CD4-positive, alpha-beta memory T cell (primary cell): Measurements from ENCODE around the gene DCST1. TPM values are rescaled to one million over a fixed set of nuclear protein-coding genes. Genes with fewer than 3 reads are reported as not detected.

Experiments
- CTCF ChIA-PET: fragments of 350-600 bp; sonication (Branson Sonifier 250); formaldehyde crosslinking; loops from one replicate; lab custom pipeline; 2021; ENCODE audit warnings: inconsistent platforms; ENCODE audit not compliant: partially characterized antibody; lab: Charles Lee
- POLR2A ChIA-PET: fragments of 350-600 bp; sonication (Branson Sonifier 250); formaldehyde crosslinking; loops from one replicate; lab custom pipeline; 2021; ENCODE audit not compliant: partially characterized antibody; lab: Charles Lee
- DNase-seq, 5 donors: peaks; one replicate each; pipeline versions ENCODE4 v3.0.0 to v3.0.0-alpha.2; 2020 to 2022; ENCODE audit warnings: mixed read lengths in 1 of 5
- H3K27ac ChIP-seq: one replicate; pipeline ENCODE4 v1.7.0; 2013; ENCODE audit warnings: low read depth, low read length
- H3K27me3 ChIP-seq: 2 replicates; pipeline ENCODE4 v1.7.0; 2013; ENCODE audit warnings: mild to moderate bottlenecking, low read length, moderate library complexity; ENCODE audit not compliant: insufficient read depth
- H3K36me3 ChIP-seq: 2 replicates; pipeline ENCODE4 v1.7.0; 2013; ENCODE audit warnings: mild to moderate bottlenecking, low read length, moderate library complexity; ENCODE audit not compliant: insufficient read depth
- H3K4me1 ChIP-seq: 2 replicates; pipeline ENCODE4 v1.7.0; 2013; ENCODE audit warnings: mild to moderate bottlenecking, low read length, moderate library complexity; ENCODE audit not compliant: insufficient read depth
- H3K4me3 ChIP-seq, 2 donors: one replicate each; pipeline ENCODE4 v1.7.0; 2013; ENCODE audit warnings: low read length in 2 of 2, mild to moderate bottlenecking in 1 of 2
- H3K9me3 ChIP-seq, 2 donors: one replicate each; pipeline ENCODE4 v1.7.0; 2013; ENCODE audit warnings: low read length in 2 of 2, control low read depth in 1 of 2; ENCODE audit not compliant: control insufficient read depth in 1 of 2
- H3K27ac Mint-ChIP-seq, 7 donors: one replicate each; pipeline ENCODE4 v1.8.0; 2020 to 2021; ENCODE audit warnings: mixed read lengths in 7 of 7, mild to moderate bottlenecking in 6 of 7, inconsistent platforms in 3 of 7, moderate library complexity in 3 of 7
- H3K27me3 Mint-ChIP-seq, 2 donors: one replicate each; pipeline ENCODE4 v1.8.0; 2020 to 2021; ENCODE audit warnings: mixed read lengths in 2 of 2
- H3K36me3 Mint-ChIP-seq, 2 donors: one replicate each; pipeline ENCODE4 v1.8.0; 2020 to 2021; ENCODE audit warnings: mixed read lengths in 2 of 2, inconsistent platforms in 1 of 2, mild to moderate bottlenecking in 1 of 2
- H3K4me1 Mint-ChIP-seq, 4 donors: one replicate each; pipeline ENCODE4 v1.8.0; 2020 to 2021; ENCODE audit warnings: mixed read lengths in 4 of 4, mild to moderate bottlenecking in 1 of 4
- H3K4me3 Mint-ChIP-seq, 8 donors: one replicate each; pipeline ENCODE4 v1.8.0; 2020 to 2021; ENCODE audit warnings: mixed read lengths in 8 of 8, mild to moderate bottlenecking in 7 of 8, moderate library complexity in 6 of 8, inconsistent platforms in 3 of 8
- H3K9me3 Mint-ChIP-seq, 8 donors: one replicate each; pipeline ENCODE4 v1.8.0; 2020 to 2021; ENCODE audit warnings: mixed read lengths in 8 of 8, mild to moderate bottlenecking in 5 of 8, inconsistent platforms in 3 of 8, moderate library complexity in 1 of 8
- intact Hi-C: fragments of 100-400 bp; cut with micrococcal nuclease; formaldehyde crosslinking; loops from one replicate; pipeline ENCODE4 v1.15.1; 2023
- polyA plus RNA-seq, 2 donors: library from polyadenylated mRNA; unstranded; fragments of 300-500 nt; fragmentation: Illumina TruSeq; gene quantifications; one replicate each; pipeline ENCODE4 v1.2.3, GENCODE V29; 2021
- total RNA-seq, 2 experiments: library from RNA; stranded (reverse); gene quantifications; one replicate each; pipeline ENCODE4 v1.2.3, GENCODE V29; 2021

The DCST1 gene
- total and polyA plus RNA-seq, 4 experiments from 2014 or later: 0.14 TPM; not detected in 3

- CTCF ChIA-PET: no interaction called here
These were observed 7.0 kb upstream of the DCST1 start for GRCh38 chr1:155026588-155026987.

GRCh38 chr1:155029513-155030242 lies 3.9 kb upstream of the DCST1 start:
- POLR2A ChIA-PET: no interaction called here
- Histone ChIP-seq H3K36me3 (no peaks in the 10 kb centered on the region), H3K4me3 (no peak overlapping the region), H3K27me3 (no peaks in the 10 kb centered on the region), H3K4me1 (no peaks in the 10 kb centered on the region), H3K27ac (no peak overlapping the region), H3K9me3 (no peaks in the 10 kb centered on the region)
- no peak for DNase-seq
- no peaks in the 10 kb centered on the region for H3K4me1 Mint-ChIP-seq
- peak overlapping the region in 1 of 7 donors; percentile 79 for H3K27ac Mint-ChIP-seq
- H3K9me3 Mint-ChIP-seq: no peaks in the 10 kb centered on the region
- H3K36me3 Mint-ChIP-seq: no peaks in the 10 kb centered on the region
- H3K27me3 Mint-ChIP-seq: no peaks in the 10 kb centered on the region
- H3K4me3 Mint-ChIP-seq: no peak overlapping the region
- intact Hi-C loops: no loop called here
- CTCF ChIA-PET: interaction anchor here (0.7 to 0.8 kb wide), 2 partner anchors 13 to 88 kb away, joined by 3 read pairs; no protein-coding TSS in a partner anchor

More at GRCh38 chr1:155026588-155026987, 7.0 kb upstream of the DCST1 start:
- DNase-seq: no peak
- Mint-ChIP-seq H3K27me3 (no peaks in the 10 kb centered on the region), H3K36me3 (no peaks in the 10 kb centered on the region), H3K27ac (peak overlapping the region in 1 of 7 donors; percentile 37), H3K4me1 (peaks cover 4 to 15% (median 8%) of the 10 kb centered on the region in 4 donors), H3K4me3 (no peak overlapping the region), H3K9me3 (peaks cover 0 to 1% (median 0%) of the 10 kb centered on the region in 8 donors)
- Histone ChIP-seq H3K36me3 (no peaks in the 10 kb centered on the region), H3K9me3 (no peaks in the 10 kb centered on the region), H3K27ac (no peak overlapping the region), H3K4me1 (no peaks in the 10 kb centered on the region), H3K4me3 (no peak overlapping the region), H3K27me3 (no peaks in the 10 kb centered on the region)
- intact Hi-C loops: no loop called here
- POLR2A ChIA-PET: interaction anchor here (0.5 kb wide), 1 partner anchor 420 kb away, joined by 7 read pairs; no protein-coding TSS in a partner anchor

GRCh38 chr1:155030243-155030795 lies 3.3 kb upstream of the DCST1 start:
- no peak overlapping the region for H3K27ac ChIP-seq
- no peaks in the 10 kb centered on the region for H3K9me3 ChIP-seq
- H3K4me1 ChIP-seq: no peaks in the 10 kb centered on the region
- no peak overlapping the region for H3K4me3 ChIP-seq
- ChIA-PET CTCF (interaction anchor here (0.7 to 1.5 kb wide), 3 partner anchors 13 to 89 kb away, joined by 3 read pairs; no protein-coding TSS in a partner anchor), POLR2A (no interaction called here)
- no peak for DNase-seq
- Mint-ChIP-seq H3K27me3 (no peaks in the 10 kb centered on the region), H3K36me3 (no peaks in the 10 kb centered on the region), H3K9me3 (no peaks in the 10 kb centered on the region), H3K4me3 (peak overlapping the region in 1 of 8 donors; percentile 12), H3K4me1 (no peaks in the 10 kb centered on the region), H3K27ac (no peak overlapping the region)
- H3K27me3 ChIP-seq: no peaks in the 10 kb centered on the region
- intact Hi-C loops: no loop called here
- no peaks in the 10 kb centered on the region for H3K36me3 ChIP-seq

- Histone ChIP-seq H3K4me3 (no peak overlapping the region), H3K27me3 (no peaks in the 10 kb centered on the region), H3K9me3 (no peaks in the 10 kb centered on the region), H3K4me1 (no peaks in the 10 kb centered on the region), H3K27ac (no peak overlapping the region), H3K36me3 (no peaks in the 10 kb centered on the region)
- Mint-ChIP-seq H3K27me3 (no peaks in the 10 kb centered on the region), H3K4me3 (no peak overlapping the region), H3K36me3 (no peaks in the 10 kb centered on the region), H3K27ac (no peak overlapping the region), H3K4me1 (no peaks in the 10 kb centered on the region), H3K9me3 (no peaks in the 10 kb centered on the region)
- ChIA-PET CTCF (interaction anchor here (1.5 kb wide), 1 partner anchor 28 kb away, joined by 3 read pairs; no protein-coding TSS in a partner anchor), POLR2A (no interaction called here)
- no peak for DNase-seq
- intact Hi-C loops: no loop called here
These were observed 2.7 kb upstream of the DCST1 start for GRCh38 chr1:155030899-155031298.

- DNase-seq: no peak
- no peaks in the 10 kb centered on the region for H3K36me3 ChIP-seq
- no peak overlapping the region for H3K4me3 Mint-ChIP-seq
- no peaks in the 10 kb centered on the region for H3K4me1 ChIP-seq
- peak overlapping the region in 1 of 7 donors; percentile 35 for H3K27ac Mint-ChIP-seq
- H3K27ac ChIP-seq: no peak overlapping the region
- H3K27me3 Mint-ChIP-seq: no peaks in the 10 kb centered on the region
- no peak overlapping the region for H3K4me3 ChIP-seq
- no peaks in the 10 kb centered on the region for H3K4me1 Mint-ChIP-seq
- no peaks in the 10 kb centered on the region for H3K9me3 Mint-ChIP-seq
- no peaks in the 10 kb centered on the region for H3K36me3 Mint-ChIP-seq
- ChIA-PET POLR2A (no interaction called here), CTCF (interaction anchor here (1.5 kb wide), 1 partner anchor 13 kb away, joined by 3 read pairs; no protein-coding TSS in a partner anchor)
- intact Hi-C loops: no loop called here
- H3K9me3 ChIP-seq: no peaks in the 10 kb centered on the region
- H3K27me3 ChIP-seq: no peaks in the 10 kb centered on the region
These were observed 738 bp upstream of the DCST1 start for GRCh38 chr1:155032886-155033285.

- Mint-ChIP-seq H3K4me3 (no peak overlapping the region), H3K9me3 (no peaks in the 10 kb centered on the region), H3K27me3 (peaks cover 0 to 1% of the 10 kb centered on the region in 2 donors), H3K4me1 (no peaks in the 10 kb centered on the region), H3K27ac (peak overlapping the region in 1 of 7 donors; percentile 46), H3K36me3 (no peaks in the 10 kb centered on the region)
- no peak for DNase-seq
- CTCF ChIA-PET: interaction anchor here (1.0 kb wide), 1 partner anchor 51 kb away, joined by 3 read pairs; no protein-coding TSS in a partner anchor
- H3K9me3 ChIP-seq: no peaks in the 10 kb centered on the region
- intact Hi-C loops: no loop called here
- no peaks in the 10 kb centered on the region for H3K36me3 ChIP-seq
- no peak overlapping the region for H3K4me3 ChIP-seq
- no peak overlapping the region for H3K27ac ChIP-seq
- H3K27me3 ChIP-seq: no peaks in the 10 kb centered on the region
- POLR2A ChIA-PET: no interaction called here
- no peaks in the 10 kb centered on the region for H3K4me1 ChIP-seq
These were observed 939 bp downstream of the DCST1 start for GRCh38 chr1:155034318-155035208.
